Thyroid gland (tissue), 4 donors: ENCODE data around the gene ASIP.

Experiments
- POLR2A ChIP-seq, 2 donors: fragments of 450-650 bp; IDR thresholded peaks; one replicate each; pipeline ENCODE4 v1.6.1; 2017; ENCODE audit warnings: antibody characterized with exemption in 2 of 2, mild to moderate bottlenecking in 2 of 2, moderate library complexity in 1 of 2
- TF ChIP-seq, protein P1 (sequence below), 6 experiments: fragments of 200-600 bp in 3 of 6; fragments of 450-650 bp in 3 of 6; sonication (generic) in 3 of 6; IDR thresholded peaks; one replicate each; pipeline ENCODE4 v1.5.1; 2016 to 2019; ENCODE audit warnings: antibody characterized with exemption in 6 of 6, mild to moderate bottlenecking in 2 of 6, inconsistent platforms in 1 of 6, moderate library complexity in 1 of 6

DNA sequence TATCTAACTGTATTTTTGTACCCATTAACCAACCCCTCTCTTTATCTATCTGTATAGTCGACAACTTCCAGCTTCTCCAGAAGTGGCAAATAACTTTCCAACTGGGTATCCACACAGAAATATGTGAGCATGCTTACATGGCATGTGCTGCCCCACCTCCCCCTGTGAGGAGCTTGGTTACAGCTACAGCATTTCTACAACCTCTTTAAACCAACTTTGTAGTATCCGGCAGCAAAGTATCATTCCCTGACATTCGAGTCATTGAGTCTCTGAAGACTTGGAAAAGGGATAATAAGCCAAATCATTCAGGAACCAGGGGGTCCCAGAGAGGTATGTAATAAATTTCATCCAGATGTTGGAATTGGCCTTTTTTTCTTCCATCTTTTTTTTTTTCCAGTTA, 48.2 kb upstream of the ASIP start:
- TF ChIP-seq, protein P1, sequence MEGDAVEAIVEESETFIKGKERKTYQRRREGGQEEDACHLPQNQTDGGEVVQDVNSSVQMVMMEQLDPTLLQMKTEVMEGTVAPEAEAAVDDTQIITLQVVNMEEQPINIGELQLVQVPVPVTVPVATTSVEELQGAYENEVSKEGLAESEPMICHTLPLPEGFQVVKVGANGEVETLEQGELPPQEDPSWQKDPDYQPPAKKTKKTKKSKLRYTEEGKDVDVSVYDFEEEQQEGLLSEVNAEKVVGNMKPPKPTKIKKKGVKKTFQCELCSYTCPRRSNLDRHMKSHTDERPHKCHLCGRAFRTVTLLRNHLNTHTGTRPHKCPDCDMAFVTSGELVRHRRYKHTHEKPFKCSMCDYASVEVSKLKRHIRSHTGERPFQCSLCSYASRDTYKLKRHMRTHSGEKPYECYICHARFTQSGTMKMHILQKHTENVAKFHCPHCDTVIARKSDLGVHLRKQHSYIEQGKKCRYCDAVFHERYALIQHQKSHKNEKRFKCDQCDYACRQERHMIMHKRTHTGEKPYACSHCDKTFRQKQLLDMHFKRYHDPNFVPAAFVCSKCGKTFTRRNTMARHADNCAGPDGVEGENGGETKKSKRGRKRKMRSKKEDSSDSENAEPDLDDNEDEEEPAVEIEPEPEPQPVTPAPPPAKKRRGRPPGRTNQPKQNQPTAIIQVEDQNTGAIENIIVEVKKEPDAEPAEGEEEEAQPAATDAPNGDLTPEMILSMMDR (IDR thresholded peaks at IDR 0.05): no peak
- no peak for TF ChIP-seq POLR2A (IDR thresholded peaks at IDR 0.05)
